K562 (cell line): ENCODE data around the gene PSMG3.

Source experiments
- GATA2 ChIP-seq: sonication (generic); formaldehyde crosslinking; IDR thresholded peaks from 2 replicates; pipeline ENCODE4 v1.4.0; 2020; ENCODE audit warnings: mild to moderate bottlenecking, missing genetic modification reagents
- HMGN3 ChIP-seq: IDR thresholded peaks from 2 replicates; pipeline ENCODE4 v1.6.1; 2011; ENCODE audit warnings: borderline replicate concordance, low read depth, mild to moderate bottlenecking, mixed read lengths, low read length; ENCODE audit not compliant: insufficient read length; ENCODE audit errors: extremely low read depth
- HNRNPH1 ChIP-seq: fragments of 200-400 bp; formaldehyde crosslinking; optimal IDR thresholded peaks from 2 replicates; pipeline ENCODE3; 2017; ENCODE audit warnings: low read depth, mild to moderate bottlenecking, low read length, moderate library complexity
- SMARCC2 ChIP-seq: fragments of 450-650 bp; IDR thresholded peaks from 2 replicates; pipeline ENCODE4 v1.6.1; 2017; ENCODE audit warnings: antibody characterized with exemption, moderate library complexity, mild to moderate bottlenecking, low read depth

DNA sequence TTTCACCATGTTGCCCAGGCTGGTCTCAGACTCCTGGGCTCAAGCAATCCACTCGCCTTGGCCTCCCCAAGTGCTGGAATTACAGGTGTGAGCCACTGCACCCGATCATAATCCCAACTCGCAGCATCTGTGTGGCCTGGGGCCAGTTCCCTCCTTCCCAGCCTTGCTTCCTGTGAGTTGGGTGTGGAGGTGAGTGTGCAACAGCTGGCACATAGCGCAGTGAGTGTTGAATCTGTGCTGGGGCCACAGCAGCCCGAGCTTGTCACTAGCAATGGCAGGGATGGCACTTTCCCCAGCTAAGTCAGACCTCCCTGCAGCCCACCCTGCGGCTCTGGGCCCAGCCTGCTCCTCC is 26.0 kb downstream of the PSMG3 start:
- TF ChIP-seq HNRNPH1 (no peak), GATA2 (CRISPR knock-in tag) (no peak), HMGN3 (no peak), SMARCC2 (no peak)
